PC-9 (cell line): Measurements from ENCODE around the gene PRICKLE2. TPM values are rescaled to one million over a fixed set of nuclear protein-coding genes. Genes with fewer than 3 reads are reported as not detected.

Source experiments
- BruUV-seq: library from RNA; stranded (reverse); fragments of 400-500 nt; replicated peaks from 2 replicates; lab custom pipeline; 2021; lab: Mats Ljungman, UMichigan
- CTCF ChIA-PET: fragments of 300-600 bp; sonication (Branson Sonifier 250); formaldehyde crosslinking; loops from one replicate; lab custom pipeline; 2022; ENCODE audit warnings: antibody characterized with exemption; lab: Charles Lee
- POLR2A ChIA-PET: fragments of 300-600 bp; sonication (Branson Sonifier 250); formaldehyde crosslinking; loops from one replicate; lab custom pipeline; 2022; ENCODE audit warnings: antibody characterized with exemption; ENCODE audit not compliant: unreplicated experiment; lab: Charles Lee
- DNase-seq, 2 experiments: peaks; one replicate each; pipeline versions ENCODE4 v3.0.0 to v3.0.0-alpha.2; 2015 to 2022; ENCODE audit warnings: mixed read lengths in 1 of 2
- H2AFZ ChIP-seq: fragments of 200-600 bp; sonication (generic); 2 replicates; pipeline ENCODE4 v1.8.1; 2017; ENCODE audit warnings: antibody characterized with exemption
- H3F3A ChIP-seq: fragments of 200-600 bp; sonication (generic); 2 replicates; pipeline ENCODE4 v1.8.1; 2017; ENCODE audit warnings: antibody characterized with exemption, mild to moderate bottlenecking, low read depth; ENCODE audit not compliant: insufficient read depth
- H3K27ac ChIP-seq: fragments of 200-600 bp; sonication (generic); 2 replicates; pipeline ENCODE4 v1.6.1; 2016; ENCODE audit warnings: mixed run types
- H3K27me3 ChIP-seq: fragments of 200-600 bp; sonication (generic); 2 replicates; pipeline ENCODE4 v1.6.1; 2016; ENCODE audit warnings: low read depth, mixed run types; ENCODE audit not compliant: insufficient read depth
- H3K36me3 ChIP-seq: fragments of 200-600 bp; sonication (generic); 2 replicates; pipeline ENCODE4 v1.6.1; 2016; ENCODE audit warnings: low read depth, mixed run types
- H3K4me1 ChIP-seq: fragments of 200-600 bp; sonication (generic); replicated peaks from 2 replicates; pipeline ENCODE4 v1.6.1; 2016; ENCODE audit warnings: mixed run types; ENCODE audit not compliant: insufficient read depth
- H3K4me2 ChIP-seq: fragments of 200-600 bp; sonication (generic); 2 replicates; pipeline ENCODE4 v1.6.1; 2017; ENCODE audit warnings: mixed run types
- H3K4me3 ChIP-seq: fragments of 200-600 bp; sonication (generic); 2 replicates; pipeline ENCODE4 v1.6.1; 2016; ENCODE audit warnings: mixed run types
- H3K79me2 ChIP-seq: fragments of 200-600 bp; sonication (generic); 2 replicates; pipeline ENCODE4 v1.6.1; 2017; ENCODE audit warnings: low read depth, mixed run types
- H3K9me2 ChIP-seq: fragments of 200-600 bp; sonication (generic); 2 replicates; pipeline ENCODE4 v1.8.1; 2017; ENCODE audit warnings: mild to moderate bottlenecking; ENCODE audit not compliant: insufficient read depth
- H3K9me3 ChIP-seq: fragments of 200-600 bp; sonication (generic); 2 replicates; pipeline ENCODE4 v1.8.1; 2016; ENCODE audit warnings: low read depth; ENCODE audit not compliant: insufficient read depth
- H4K20me1 ChIP-seq: fragments of 200-600 bp; sonication (generic); 2 replicates; pipeline ENCODE4 v1.8.1; 2017; ENCODE audit not compliant: insufficient read depth
- EZH2 ChIP-seq: fragments of 200-600 bp; sonication (generic); IDR thresholded peaks from 2 replicates; pipeline ENCODE4 v1.8.0; 2017; ENCODE audit warnings: antibody characterized with exemption, low read depth
- intact Hi-C: fragments of 100-400 bp; cut with micrococcal nuclease; formaldehyde crosslinking; loops from one replicate; pipeline ENCODE4 v1.10.0; 2022; ENCODE audit not compliant: unreplicated experiment
- total RNA-seq: library from RNA; stranded (reverse); gene quantifications from 2 replicates; pipeline ENCODE4 v1.2.3, GENCODE V29; 2021
- TF ChIP-seq, protein P1 (sequence below): fragments of 200-600 bp; sonication (generic); conservative IDR thresholded peaks from 2 replicates; pipeline ENCODE4 v1.6.1; 2017; ENCODE audit warnings: mixed run types, antibody characterized with exemption, mild to moderate bottlenecking, moderate library complexity

PRICKLE2 gene
- total RNA-seq, 1 experiment from 2014 or later = 7.9 TPM

DNA sequence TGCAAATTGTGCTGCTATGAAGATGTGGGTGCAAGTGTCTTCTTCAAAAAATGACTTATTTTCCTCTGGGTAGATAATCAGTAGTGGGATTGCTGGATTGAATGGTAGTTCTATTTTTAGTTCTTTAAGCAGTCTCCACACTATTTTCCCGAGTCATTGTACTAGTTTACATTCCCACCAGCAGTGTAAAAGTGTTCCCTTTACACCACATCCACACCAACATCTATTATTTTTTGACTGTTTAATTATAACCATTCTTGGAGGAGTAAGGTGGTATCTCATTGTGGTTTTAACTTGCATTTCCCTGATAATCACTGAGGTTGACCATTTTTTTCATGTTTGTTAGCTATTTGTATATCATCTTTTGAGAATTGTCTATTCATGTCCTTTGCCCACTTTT is 182.3 kb downstream of the PRICKLE2 start:
- CTCF ChIA-PET = no interaction called here
- BruUV-seq = no TSS peak

More for the DNA sequence above, 182.3 kb downstream of the PRICKLE2 start:
- POLR2A ChIA-PET = no interaction called here
- no peaks in the 10 kb centered on the region for H4K20me1 ChIP-seq
- H3K4me2 ChIP-seq = no peak overlapping the region
- no peaks in the 10 kb centered on the region for H3F3A ChIP-seq
- H3K9me2 ChIP-seq = no peaks in the 10 kb centered on the region
- DNase-seq = no peak
- intact Hi-C loops = no loop called here
- no peak overlapping the region for H3K27ac ChIP-seq
- no peaks in the 10 kb centered on the region for H3K27me3 ChIP-seq
- no peaks in the 10 kb centered on the region for H3K9me3 ChIP-seq
- no peaks in the 10 kb centered on the region for H3K4me1 ChIP-seq
- no peaks in the 10 kb centered on the region for H3K79me2 ChIP-seq
- H3K36me3 ChIP-seq = no peaks in the 10 kb centered on the region
- H3K4me3 ChIP-seq = no peak overlapping the region
- TF ChIP-seq EZH2 = no peak
- TF ChIP-seq, protein P1, sequence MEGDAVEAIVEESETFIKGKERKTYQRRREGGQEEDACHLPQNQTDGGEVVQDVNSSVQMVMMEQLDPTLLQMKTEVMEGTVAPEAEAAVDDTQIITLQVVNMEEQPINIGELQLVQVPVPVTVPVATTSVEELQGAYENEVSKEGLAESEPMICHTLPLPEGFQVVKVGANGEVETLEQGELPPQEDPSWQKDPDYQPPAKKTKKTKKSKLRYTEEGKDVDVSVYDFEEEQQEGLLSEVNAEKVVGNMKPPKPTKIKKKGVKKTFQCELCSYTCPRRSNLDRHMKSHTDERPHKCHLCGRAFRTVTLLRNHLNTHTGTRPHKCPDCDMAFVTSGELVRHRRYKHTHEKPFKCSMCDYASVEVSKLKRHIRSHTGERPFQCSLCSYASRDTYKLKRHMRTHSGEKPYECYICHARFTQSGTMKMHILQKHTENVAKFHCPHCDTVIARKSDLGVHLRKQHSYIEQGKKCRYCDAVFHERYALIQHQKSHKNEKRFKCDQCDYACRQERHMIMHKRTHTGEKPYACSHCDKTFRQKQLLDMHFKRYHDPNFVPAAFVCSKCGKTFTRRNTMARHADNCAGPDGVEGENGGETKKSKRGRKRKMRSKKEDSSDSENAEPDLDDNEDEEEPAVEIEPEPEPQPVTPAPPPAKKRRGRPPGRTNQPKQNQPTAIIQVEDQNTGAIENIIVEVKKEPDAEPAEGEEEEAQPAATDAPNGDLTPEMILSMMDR = no peak
- no peak overlapping the region for H2AFZ ChIP-seq

Other genes with a start within 250 kb of the PRICKLE2 start
- gene PSMD6, start 202.0 kb downstream of the PRICKLE2 start, total RNA-seq = 52.0 and 68.8 TPM in 2 replicates